Measurements from ENCODE around the gene TMEM116. TPM values are rescaled to one million over a fixed set of nuclear protein-coding genes. Genes with fewer than 3 reads are reported as not detected.
"Not testable (repeated sequence)": the region's sequence is repeated elsewhere in the genome, so short reads cannot be mapped to it uniquely, and the experiment has no call there.

TMEM116 gene
- total RNA-seq, 1 donor from 2014 or later, result 28.4 TPM

DNA sequence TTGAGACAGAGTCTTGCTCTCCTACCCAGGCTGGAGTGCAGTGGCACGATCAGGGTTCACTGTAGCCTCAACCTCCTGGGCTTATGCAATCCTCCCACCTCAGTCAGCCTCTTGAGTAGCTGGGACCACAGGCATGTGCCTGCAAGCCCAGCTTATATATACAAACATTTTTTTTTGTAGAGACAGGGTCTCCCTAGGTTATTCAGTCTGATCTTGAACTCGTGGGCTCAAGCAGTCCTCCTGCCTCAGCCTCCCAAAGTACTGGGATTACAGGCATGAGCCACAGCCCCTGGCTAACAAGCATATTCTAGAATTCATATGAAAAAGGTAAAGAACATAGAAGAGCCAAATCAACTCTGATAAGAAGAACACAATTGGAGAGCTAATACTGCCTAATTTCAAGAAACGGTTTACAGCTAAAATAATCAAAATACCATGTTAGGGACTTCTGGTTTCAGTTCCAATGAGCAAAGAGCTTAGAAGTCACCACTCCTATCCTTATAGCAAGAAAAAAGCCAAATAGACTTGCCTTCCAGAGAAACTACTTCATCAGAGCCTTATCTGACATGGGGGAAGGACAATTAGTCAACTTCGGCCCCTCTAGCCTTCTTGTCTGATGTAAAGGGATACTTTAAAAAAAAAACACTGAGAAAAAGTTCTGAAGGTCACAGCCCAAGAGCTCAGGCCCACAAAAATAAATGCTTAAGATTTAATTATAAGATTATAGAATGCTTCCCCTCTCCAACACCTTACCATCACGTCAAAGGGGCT is 37.6 kb downstream of the TMEM116 start:
- Histone ChIP-seq H3K9me3 (ENCODE audit: low read depth) (peaks cover 10% of the 10 kb centered on the region), H3K79me2 (ENCODE audit: low read depth) (no peaks in the 10 kb centered on the region), H3F3A (ENCODE audit: low read depth) (no peaks in the 10 kb centered on the region), H3K4me2 (no peak overlapping the region), H3K36me3 (no peaks in the 10 kb centered on the region), H3K4me3 (no peak overlapping the region), H3K4me1 (no peaks in the 10 kb centered on the region), H2AFZ (replicated peaks) (no peak overlapping the region), H3K27ac (no peak overlapping the region), H4K20me1 (ENCODE audit: low read depth) (no peaks in the 10 kb centered on the region), H3K9ac (no peak overlapping the region), H3K27me3 (no peaks in the 10 kb centered on the region)
- H3K9me3 Mint-ChIP-seq, result peaks cover 4% of the 10 kb centered on the region
- no peaks in the 10 kb centered on the region for H3K36me3 Mint-ChIP-seq
- no peaks in the 10 kb centered on the region for H3K4me1 Mint-ChIP-seq
- H3K27ac Mint-ChIP-seq, result no peak overlapping the region
- no peak overlapping the region for H3K4me3 Mint-ChIP-seq
- H3K27me3 Mint-ChIP-seq (ENCODE audit: insufficient read depth, low read depth), result no peaks in the 10 kb centered on the region
- no peak for DNase-seq (ENCODE audit: low spot score)
- TF ChIP-seq EZH2phosphoT487 (IDR thresholded peaks at IDR 0.05), result no peak

DNA sequence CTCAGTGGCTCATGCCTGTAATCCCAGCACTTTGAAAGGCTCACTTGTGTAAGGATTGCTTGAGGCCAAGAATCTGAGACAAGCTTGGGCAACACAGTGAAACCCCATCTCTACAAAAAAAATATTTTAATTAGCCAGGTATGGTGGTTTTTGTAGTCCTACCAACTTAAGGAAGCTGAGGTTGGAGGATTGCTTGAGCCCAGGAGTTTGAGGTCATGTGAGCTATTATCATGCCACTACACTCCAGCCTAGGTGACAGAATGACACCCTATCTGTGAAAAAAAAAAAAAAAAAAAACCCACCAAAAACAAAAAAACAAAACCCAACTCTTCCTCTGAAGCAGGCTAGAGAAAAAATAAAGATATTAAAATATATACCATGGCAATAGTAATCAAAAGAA is 41.2 kb downstream of the TMEM116 start:
- H3K9me3 ChIP-seq (ENCODE audit: low read depth), result peaks cover 10% of the 10 kb centered on the region
- Mint-ChIP-seq H3K9me3 (peaks cover 4% of the 10 kb centered on the region), H3K27ac (no peak overlapping the region), H3K4me3 (no peak overlapping the region), H3K36me3 (no peaks in the 10 kb centered on the region), H3K27me3 (ENCODE audit: insufficient read depth, low read depth) (no peaks in the 10 kb centered on the region), H3K4me1 (no peaks in the 10 kb centered on the region)
- no peaks in the 10 kb centered on the region for H4K20me1 ChIP-seq (ENCODE audit: low read depth)
- H3F3A ChIP-seq (ENCODE audit: low read depth), result no peaks in the 10 kb centered on the region
- no peaks in the 10 kb centered on the region for H3K36me3 ChIP-seq
- H3K4me1 ChIP-seq, result no peaks in the 10 kb centered on the region
- no peak for DNase-seq (ENCODE audit: low spot score)
- H3K4me2 ChIP-seq, result no peak overlapping the region
- no peaks in the 10 kb centered on the region for H3K79me2 ChIP-seq (ENCODE audit: low read depth)
- H3K27ac ChIP-seq, result no peak overlapping the region
- H3K9ac ChIP-seq, result no peak overlapping the region
- no peaks in the 10 kb centered on the region for H3K27me3 ChIP-seq
- H3K4me3 ChIP-seq, result no peak overlapping the region
- no peak overlapping the region for H2AFZ ChIP-seq (replicated peaks)
- TF ChIP-seq, protein P1, sequence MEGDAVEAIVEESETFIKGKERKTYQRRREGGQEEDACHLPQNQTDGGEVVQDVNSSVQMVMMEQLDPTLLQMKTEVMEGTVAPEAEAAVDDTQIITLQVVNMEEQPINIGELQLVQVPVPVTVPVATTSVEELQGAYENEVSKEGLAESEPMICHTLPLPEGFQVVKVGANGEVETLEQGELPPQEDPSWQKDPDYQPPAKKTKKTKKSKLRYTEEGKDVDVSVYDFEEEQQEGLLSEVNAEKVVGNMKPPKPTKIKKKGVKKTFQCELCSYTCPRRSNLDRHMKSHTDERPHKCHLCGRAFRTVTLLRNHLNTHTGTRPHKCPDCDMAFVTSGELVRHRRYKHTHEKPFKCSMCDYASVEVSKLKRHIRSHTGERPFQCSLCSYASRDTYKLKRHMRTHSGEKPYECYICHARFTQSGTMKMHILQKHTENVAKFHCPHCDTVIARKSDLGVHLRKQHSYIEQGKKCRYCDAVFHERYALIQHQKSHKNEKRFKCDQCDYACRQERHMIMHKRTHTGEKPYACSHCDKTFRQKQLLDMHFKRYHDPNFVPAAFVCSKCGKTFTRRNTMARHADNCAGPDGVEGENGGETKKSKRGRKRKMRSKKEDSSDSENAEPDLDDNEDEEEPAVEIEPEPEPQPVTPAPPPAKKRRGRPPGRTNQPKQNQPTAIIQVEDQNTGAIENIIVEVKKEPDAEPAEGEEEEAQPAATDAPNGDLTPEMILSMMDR (IDR thresholded peaks at IDR 0.05), result no peak
- no peak for TF ChIP-seq EZH2phosphoT487 (IDR thresholded peaks at IDR 0.05)
- no peak for TF ChIP-seq EZH2 (IDR thresholded peaks at IDR 0.05)

DNA sequence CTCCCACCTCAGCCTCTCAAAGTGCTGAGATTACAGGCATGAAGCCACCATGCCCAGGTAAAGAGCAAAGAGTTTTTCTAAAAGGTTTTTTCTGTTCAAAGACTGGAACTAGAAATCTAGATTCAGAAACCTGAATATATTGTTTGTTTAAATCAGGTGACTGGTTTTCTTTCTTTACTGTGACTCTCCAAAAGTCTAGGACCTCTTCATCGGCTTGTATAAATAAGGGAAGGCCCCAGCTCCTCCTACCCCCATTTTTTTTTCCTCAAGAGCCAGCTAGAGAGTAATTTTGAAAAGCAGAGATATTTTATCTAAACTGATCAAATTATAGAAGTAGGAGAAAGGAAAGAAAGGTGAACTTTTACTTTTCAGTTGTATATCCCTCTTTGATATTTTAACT is 48.0 kb downstream of the TMEM116 start:
- no peaks in the 10 kb centered on the region for H3K9me3 ChIP-seq (ENCODE audit: low read depth)
- Mint-ChIP-seq H3K9me3 (peaks cover 24% of the 10 kb centered on the region), H3K27me3 (ENCODE audit: insufficient read depth, low read depth) (no peaks in the 10 kb centered on the region), H3K4me3 (no peak overlapping the region), H3K36me3 (peaks cover 12% of the 10 kb centered on the region), H3K4me1 (no peaks in the 10 kb centered on the region), H3K27ac (no peak overlapping the region)
- no peak overlapping the region for H3K4me2 ChIP-seq
- no peak overlapping the region for H3K27ac ChIP-seq
- no peak overlapping the region for H3K9ac ChIP-seq
- H3K4me1 ChIP-seq, result no peaks in the 10 kb centered on the region
- no peaks in the 10 kb centered on the region for H3K27me3 ChIP-seq
- no peak overlapping the region for H2AFZ ChIP-seq (replicated peaks)
- no peaks in the 10 kb centered on the region for H3K79me2 ChIP-seq (ENCODE audit: low read depth)
- no peaks in the 10 kb centered on the region for H3K36me3 ChIP-seq
- no peak overlapping the region for H3K4me3 ChIP-seq
- no peaks in the 10 kb centered on the region for H4K20me1 ChIP-seq (ENCODE audit: low read depth)
- DNase-seq (ENCODE audit: low spot score), result no peak
- TF ChIP-seq, protein P1 (IDR thresholded peaks at IDR 0.05), result no peak
- TF ChIP-seq EZH2 (IDR thresholded peaks at IDR 0.05) (no peak), EZH2phosphoT487 (IDR thresholded peaks at IDR 0.05) (no peak)
- no peaks in the 10 kb centered on the region for H3F3A ChIP-seq (ENCODE audit: low read depth)

DNA sequence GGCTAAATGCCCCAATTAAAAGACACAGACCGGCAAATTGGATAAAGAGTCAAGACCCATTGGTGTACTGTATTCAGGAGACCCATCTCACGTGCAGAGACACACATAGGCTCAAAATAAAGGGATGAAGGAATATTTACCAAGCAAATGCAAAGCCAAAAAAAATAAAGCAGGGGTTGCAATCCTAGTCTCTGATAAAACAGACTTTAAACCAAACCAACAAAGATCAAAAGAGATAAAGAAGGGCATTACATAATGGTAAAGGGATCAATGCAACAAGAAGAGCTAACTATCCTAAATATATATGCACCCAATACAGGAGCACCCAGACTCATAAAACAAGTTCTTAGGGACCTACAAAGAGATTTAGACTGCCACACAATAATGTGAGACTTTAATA is 53.4 kb downstream of the TMEM116 start:
- DNase-seq (ENCODE audit: low spot score); H3F3A ChIP-seq (ENCODE audit: low read depth); H3K9ac ChIP-seq; H3K27me3 Mint-ChIP-seq (ENCODE audit: insufficient read depth, low read depth); H3K4me3 Mint-ChIP-seq; H4K20me1 ChIP-seq (ENCODE audit: low read depth); H3K27me3 ChIP-seq; H3K27ac ChIP-seq; H2AFZ ChIP-seq (replicated peaks); H3K4me3 ChIP-seq; H3K9me3 ChIP-seq (ENCODE audit: low read depth); H3K27ac Mint-ChIP-seq; H3K36me3 ChIP-seq; H3K79me2 ChIP-seq (ENCODE audit: low read depth); H3K4me2 ChIP-seq; H3K4me1 Mint-ChIP-seq; H3K4me1 ChIP-seq: not testable (repeated sequence)
- peaks cover 45% of the 10 kb centered on the region for H3K9me3 Mint-ChIP-seq
- peaks cover 24% of the 10 kb centered on the region for H3K36me3 Mint-ChIP-seq

- not testable (repeated sequence) for H3F3A ChIP-seq (ENCODE audit: low read depth); H3K4me2 ChIP-seq; H2AFZ ChIP-seq (replicated peaks); H3K79me2 ChIP-seq (ENCODE audit: low read depth); H3K27ac Mint-ChIP-seq; H3K27me3 Mint-ChIP-seq (ENCODE audit: insufficient read depth, low read depth); H3K9me3 ChIP-seq (ENCODE audit: low read depth); DNase-seq (ENCODE audit: low spot score); H3K36me3 ChIP-seq; H3K4me1 ChIP-seq; H3K4me3 Mint-ChIP-seq; H3K9ac ChIP-seq; H3K4me3 ChIP-seq; H3K27me3 ChIP-seq; H3K27ac ChIP-seq; H3K4me1 Mint-ChIP-seq; H4K20me1 ChIP-seq (ENCODE audit: low read depth)
- Mint-ChIP-seq H3K36me3 (peaks cover 25% of the 10 kb centered on the region), H3K9me3 (peaks cover 41% of the 10 kb centered on the region)
Observed at GRCh38 chr12:111957224-111957623, 55.7 kb downstream of the TMEM116 start.

Data from neural progenitor cell (in vitro differentiated cells).